NCI-H2029 (cell line): ENCODE data around the gene ZNF414.

ENCODE experiments used
- DNase-seq: peaks from one replicate; lab custom pipeline; 2025; lab: John Stamatoyannopoulos, UW

ZNF414 gene

GRCh38 chr19:8490395-8490760, 23.6 kb downstream of the ZNF414 start:
- no peak for DNase-seq

GRCh38 chr19:8489561-8490394, 24.2 kb downstream of the ZNF414 start:
- peak; percentile 38 for DNase-seq

- DNase-seq, result no peak
Measured at GRCh38 chr19:8488365-8488764, 25.6 kb downstream of the ZNF414 start.

- DNase-seq, result no peak
Measured at GRCh38 chr19:8487137-8487851, 26.7 kb downstream of the ZNF414 start.

GRCh38 chr19:8486661-8487136, 27.3 kb downstream of the ZNF414 start:
- DNase-seq, result no peak

GRCh38 chr19:8485561-8486371, 28.2 kb downstream of the ZNF414 start:
- no peak for DNase-seq

GRCh38 chr19:8484331-8484894, 29.6 kb downstream of the ZNF414 start:
- DNase-seq, result no peak

- DNase-seq, result no peak
Measured at GRCh38 chr19:8483165-8483564, 30.8 kb downstream of the ZNF414 start.

GRCh38 chr19:8482696-8483095, 31.3 kb downstream of the ZNF414 start:
- no peak for DNase-seq

GRCh38 chr19:8481616-8482015, 32.4 kb downstream of the ZNF414 start:
- DNase-seq, result no peak

- DNase-seq, result no peak
Measured at GRCh38 chr19:8481201-8481600, 32.8 kb downstream of the ZNF414 start.

GRCh38 chr19:8478598-8478997, 35.4 kb downstream of the ZNF414 start:
- DNase-seq, result no peak

GRCh38 chr19:8477889-8478288, 36.1 kb downstream of the ZNF414 start:
- DNase-seq, result no peak

- no peak for DNase-seq
Measured at GRCh38 chr19:8476524-8476923, 37.4 kb downstream of the ZNF414 start.

GRCh38 chr19:8475005-8475404, 39.0 kb downstream of the ZNF414 start:
- DNase-seq, result no peak

GRCh38 chr19:8473648-8474476, 40.1 kb downstream of the ZNF414 start:
- no peak for DNase-seq

- DNase-seq, result no peak
Measured at GRCh38 chr19:8469613-8470368, 44.2 kb downstream of the ZNF414 start.

- DNase-seq, result no peak
Measured at GRCh38 chr19:8468761-8469373, 45.1 kb downstream of the ZNF414 start.

GRCh38 chr19:8468124-8468523, 45.8 kb downstream of the ZNF414 start:
- no peak for DNase-seq

GRCh38 chr19:8466018-8466417, 47.9 kb downstream of the ZNF414 start:
- DNase-seq, result no peak
